Activated T-cell treated with anti-CD3 and anti-CD28 coated beads, Interleukin-2, amount 50 U/mL, for 48 hours (primary cell): ENCODE results near the gene TMEM181.

ENCODE experiments used
- DNase-seq, 2 experiments: peaks; one replicate each; pipeline ENCODE4 v3.0.0-alpha.2; 2020

The TMEM181 gene

DNA sequence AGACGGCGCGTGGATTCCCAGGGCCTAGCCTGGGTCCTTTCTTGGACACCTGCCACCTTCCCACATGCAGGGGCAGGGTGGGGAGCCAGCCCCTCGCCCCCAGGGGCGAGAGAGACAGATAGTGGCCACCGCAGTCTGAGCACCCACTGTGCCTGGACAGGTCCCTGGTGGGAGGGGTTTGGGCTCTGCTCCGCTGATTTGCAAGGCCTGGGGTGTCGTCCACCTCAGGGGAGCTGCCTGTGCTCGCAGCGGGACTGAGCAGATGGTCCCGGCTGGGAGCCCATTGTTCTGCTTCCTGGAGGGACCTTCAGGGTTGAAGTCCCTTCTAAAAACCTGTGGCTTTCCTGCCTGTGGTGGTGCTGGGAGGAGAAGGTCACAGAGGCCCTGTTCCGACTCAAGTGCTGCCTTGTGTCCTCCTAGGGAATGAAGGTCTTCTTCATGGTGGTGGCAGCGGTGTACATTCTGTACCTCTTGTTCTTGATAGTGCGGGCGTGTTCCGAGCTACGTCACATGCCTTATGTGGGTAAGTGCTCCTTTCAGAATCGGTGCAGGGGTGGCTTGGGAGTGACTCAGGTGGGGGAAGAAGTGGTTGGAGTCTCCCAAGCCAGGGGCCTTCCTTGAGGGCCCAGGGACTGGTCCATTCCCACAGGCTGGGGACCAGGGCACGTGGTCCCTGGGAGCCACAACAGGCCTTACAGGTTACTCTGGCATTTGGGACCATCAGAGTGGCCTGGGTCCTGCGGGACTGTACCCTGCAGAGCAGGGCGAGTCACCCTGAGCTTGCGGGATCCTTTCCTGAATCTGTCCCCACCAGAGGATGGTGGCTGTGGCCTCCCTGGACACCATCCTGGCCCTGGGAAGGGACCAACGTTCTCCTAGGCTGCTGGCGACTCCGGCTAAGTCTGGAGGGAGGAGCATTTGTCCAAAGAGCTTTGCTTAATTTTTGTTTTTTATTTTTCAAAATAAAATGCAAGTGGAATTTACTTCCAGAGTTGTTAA lies 65.1 kb downstream of the TMEM181 start:
- DNase-seq, result peak in 1 of 2 experiments; percentile 10

DNA sequence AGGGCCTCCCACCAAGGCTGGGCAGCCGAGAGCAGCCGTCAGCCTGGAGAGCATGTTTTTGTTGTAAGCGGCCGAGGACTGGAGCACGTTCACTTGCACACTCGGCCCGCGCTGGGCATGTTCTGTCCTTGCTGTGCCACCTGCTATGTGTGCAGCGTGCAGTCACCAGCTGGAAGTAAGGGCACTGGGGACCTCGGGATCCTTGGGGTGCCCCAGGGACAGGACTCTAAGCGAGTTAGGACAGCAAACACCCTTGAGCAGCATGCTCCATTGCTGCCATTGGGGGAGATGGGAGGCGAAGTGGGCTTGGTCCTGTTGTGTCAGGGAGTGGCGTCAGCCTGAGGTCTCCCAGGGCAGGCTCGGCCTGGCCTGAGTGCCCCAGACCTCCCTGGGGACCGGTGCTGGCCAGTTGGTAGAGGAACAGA lies 66.0 kb downstream of the TMEM181 start:
- DNase-seq, result peak in 1 of 2 experiments; percentile 12

DNA sequence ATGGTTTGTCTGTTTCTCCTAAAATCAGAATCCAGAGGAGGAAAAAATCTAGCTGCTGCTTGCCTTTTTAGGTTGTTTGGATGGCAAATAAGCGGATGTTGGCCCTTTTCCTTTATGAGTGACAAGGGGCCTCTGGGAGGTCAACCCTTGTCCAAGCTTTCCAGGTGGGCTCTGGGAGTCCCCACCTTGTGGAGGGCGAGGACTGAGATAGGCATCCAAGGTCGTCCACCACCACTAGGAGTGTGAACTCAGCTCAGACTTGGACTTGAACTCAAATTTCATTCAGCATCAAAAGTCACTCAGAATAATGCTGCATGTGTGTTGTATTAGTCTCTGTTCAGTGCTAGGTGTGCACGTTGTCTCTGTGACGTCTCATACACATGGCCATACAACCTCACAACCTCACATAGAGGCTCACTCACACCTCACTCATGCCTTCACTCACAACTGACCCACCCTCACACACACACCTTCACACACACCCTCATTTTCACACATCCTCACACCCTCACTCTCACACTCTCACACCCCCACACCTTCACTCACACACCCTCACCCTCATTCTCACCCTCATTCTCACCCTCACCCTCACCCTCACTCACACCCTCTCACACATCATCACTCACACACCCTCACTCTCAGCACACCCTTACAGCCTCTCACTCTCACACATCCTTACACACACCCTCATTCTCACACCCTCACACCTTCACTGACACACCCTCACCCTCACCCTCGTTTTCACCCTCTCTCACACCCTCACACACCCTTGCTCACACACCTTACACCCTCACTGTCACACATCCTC lies 66.7 kb downstream of the TMEM181 start:
- DNase-seq, result peak in 1 of 2 experiments; percentile 7

DNA sequence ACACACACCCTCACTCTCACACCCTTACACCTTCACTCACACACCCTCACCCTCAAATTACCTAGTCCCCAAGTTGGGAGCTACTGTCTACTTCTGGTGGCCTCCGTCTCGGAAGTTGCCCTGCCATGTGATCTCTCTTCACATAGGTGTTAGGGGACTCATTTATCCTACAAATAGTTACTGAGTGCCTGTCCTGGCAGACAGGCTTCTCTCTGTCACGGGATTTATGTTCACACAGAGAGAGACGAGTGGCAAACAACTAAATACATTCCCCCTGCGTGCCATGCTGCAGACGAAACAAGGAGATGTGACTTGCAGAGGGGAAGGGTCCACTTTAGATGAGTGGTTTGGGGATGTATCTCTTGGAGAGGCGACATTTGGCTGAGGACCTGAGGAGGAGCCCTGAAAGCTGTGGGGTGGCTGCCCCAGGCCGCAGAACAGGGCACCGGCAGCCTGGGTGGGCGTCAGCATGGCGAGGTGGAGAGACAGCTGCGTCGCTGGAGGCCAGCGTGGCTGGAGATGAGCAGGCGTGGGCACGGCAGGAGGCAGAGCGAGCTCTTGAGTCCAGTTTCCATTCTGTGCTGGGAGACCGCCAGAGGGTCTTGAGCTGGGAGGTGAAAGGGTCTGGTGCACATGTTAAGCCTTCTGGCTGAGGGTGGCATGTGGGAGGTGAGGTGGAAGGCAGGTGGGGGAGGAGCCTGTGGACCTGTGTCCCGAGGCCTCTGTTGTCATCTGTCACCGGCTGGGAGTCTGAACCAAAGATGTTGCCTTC lies 67.5 kb downstream of the TMEM181 start:
- peak; percentile 11 to 13 for DNase-seq

DNA sequence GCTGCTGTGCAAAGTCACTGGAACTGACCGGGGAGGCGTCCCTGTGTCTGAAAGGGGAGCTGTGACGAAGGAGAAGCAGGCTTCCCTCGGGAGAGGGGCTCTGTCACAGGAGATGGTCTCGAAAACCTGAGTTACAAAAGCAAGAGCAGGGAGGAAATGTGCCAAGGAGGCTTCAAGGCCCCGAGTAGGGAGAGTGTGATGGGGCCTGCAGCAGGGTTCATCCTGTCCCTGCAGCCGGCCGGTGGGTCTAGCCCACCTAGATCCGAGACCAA lies 68.0 kb downstream of the TMEM181 start:
- DNase-seq, result peak in 1 of 2 experiments; percentile 15

DNA sequence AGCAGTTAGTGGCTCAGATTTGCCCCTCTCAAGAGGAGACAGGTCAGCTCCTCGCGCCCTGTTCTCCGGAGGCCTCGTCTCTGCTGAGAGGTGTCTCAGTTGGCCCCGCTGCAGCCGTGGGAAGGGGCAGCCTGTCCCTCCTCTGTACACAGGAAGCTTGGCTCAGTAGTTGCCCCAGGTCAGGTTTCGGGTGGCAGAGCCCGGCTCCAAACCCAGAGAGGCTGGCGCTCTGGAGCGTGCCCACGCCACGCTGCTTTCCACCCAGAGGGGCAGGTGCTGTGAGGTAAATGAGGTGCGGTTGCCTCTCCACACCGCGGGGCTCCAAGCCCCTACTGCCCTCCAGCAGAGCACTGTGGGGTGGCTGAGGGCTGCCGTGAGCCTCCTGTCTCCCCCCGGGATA lies 68.7 kb downstream of the TMEM181 start:
- peak; percentile 13 to 16 for DNase-seq

DNA sequence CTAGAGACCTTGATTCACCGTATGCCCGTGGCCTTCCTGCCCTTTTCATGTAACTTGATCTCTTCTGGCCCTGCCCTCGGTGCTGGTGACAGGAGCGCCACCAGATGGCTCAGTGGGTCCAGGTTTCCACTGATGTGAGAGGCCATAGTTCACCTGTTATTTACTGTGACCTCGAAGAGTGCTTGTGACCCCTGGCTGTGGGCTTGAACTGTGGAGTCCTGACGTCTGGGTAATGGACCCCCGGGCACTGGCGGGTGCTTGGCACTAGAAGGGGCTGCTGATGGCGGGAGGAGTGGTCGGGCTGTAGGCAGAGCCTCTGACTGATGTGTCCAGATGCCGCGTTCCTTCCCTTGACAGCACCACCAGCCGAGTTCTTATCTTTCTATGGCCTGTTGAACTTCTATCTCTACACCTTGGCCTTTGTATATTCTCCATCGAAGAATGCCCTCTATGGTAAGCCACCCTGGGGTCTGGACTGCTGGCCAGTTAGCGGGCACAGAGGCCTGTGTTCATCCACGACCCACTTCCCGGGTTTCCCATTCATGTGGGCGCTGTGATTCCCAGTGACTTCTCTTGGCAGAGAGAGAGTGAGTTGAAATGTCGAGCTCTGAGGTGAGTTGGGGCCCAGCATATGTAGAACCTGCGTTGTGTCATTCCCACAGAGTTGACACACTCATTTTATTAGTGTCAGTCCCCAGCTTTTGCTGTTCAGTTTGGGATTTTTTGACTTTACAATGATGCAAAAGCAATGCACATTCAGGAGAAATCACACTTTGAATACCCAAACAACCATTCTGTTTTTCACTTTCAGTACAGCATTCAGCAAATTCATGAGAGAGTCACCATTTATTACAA lies 69.7 kb downstream of the TMEM181 start:
- DNase-seq, result peak; percentile 41 to 46

DNA sequence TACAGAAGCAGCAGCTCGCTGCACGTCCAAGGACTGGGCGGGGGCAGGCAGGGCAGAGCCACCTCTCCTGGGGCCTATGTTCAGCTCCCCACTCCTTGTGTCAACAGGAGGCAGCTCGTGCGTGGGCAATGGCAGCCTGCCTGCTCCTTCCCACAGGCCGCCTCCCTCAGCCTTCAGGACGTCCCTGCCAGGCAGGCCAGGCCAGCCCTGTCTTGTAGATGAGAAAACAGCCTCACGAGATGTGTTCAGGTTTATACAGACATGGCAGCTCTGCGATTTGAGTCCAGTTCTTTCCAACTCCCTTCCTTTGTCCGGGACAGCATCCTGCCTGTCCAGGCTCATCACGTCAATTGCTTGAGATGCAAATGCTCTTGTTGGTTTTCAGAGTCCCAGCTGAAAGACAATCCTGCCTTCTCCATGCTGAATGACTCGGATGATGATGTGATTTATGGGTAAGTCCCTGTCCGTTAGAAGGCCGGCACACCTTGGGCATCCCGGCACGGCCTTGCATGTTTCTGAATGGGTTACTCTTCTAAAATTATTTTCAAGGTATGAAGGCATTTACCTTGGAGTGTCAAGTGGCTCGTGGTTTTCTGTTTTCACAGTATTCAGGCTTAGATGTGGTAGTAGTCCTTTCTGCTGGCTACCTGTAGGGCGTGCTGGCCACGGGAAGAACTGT lies 71.2 kb downstream of the TMEM181 start:
- peak; percentile 18 to 23 for DNase-seq

DNA sequence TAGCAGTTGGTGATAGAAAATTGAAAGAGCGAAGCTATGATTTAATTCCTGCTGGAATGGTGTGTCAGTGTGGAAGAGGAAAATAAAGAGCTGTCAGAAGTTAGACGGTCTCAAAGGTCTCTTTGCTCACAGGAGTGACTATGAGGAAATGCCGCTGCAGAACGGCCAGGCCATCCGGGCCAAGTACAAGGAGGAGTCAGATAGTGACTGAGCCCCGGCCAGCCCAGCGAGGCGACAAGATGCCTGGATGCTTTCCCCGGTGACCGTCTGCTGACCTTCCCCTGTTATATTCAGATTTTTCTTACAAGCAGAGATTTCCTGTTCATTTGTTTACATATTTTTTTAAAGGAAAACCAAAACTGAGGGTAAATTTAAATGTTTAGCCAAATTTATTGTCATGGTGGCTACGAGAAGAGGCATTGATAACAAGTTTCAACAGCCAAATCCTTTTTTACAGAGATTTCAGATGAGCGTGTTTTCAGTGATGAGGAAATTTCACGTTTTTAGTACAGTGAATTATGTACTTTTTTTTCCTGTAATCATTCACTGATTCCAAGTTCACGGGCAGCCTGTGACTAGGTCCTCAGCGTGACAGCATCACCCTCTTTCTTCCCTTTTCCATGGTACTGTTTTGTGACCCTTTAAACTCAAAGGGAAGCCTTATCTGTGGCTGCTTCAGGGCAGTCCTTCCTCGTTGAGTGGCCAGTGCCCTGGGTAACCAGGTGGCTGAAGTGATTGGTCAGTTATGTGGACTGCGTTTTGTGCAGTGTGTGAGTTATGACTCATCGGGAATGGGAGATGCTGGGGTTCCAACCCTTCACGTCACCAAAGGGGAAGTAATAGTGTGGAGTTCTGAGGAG lies 72.0 kb downstream of the TMEM181 start:
- peak; percentile 14 to 15 for DNase-seq

DNA sequence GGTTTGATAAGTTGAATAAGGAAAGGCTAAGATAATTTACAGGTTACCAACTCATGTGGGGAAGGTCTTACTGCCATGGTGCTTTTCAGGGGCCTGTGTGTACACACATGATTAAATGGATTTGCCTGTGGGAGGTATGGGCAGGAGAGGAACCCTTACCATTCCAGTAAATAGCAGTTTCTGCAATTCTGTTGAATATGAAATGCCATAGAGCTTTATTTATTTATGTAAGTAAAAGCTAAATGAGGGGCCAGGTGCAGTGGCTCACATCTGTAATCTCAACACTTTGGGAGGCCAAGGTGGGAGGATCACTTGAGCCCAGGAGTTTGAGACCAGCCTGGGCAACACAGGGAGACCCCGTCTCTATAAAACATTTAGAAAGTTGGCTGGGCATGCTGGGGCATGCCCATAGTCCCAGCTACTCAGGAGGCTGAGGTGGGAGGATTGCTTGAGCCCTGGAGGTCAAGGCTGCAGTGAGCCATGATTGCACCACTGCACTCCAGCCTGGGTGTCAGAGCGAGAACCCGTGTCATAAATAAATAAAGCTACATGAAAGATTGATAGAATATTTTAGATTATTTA lies 72.7 kb downstream of the TMEM181 start:
- DNase-seq, result peak in 1 of 2 experiments; percentile 10

DNA sequence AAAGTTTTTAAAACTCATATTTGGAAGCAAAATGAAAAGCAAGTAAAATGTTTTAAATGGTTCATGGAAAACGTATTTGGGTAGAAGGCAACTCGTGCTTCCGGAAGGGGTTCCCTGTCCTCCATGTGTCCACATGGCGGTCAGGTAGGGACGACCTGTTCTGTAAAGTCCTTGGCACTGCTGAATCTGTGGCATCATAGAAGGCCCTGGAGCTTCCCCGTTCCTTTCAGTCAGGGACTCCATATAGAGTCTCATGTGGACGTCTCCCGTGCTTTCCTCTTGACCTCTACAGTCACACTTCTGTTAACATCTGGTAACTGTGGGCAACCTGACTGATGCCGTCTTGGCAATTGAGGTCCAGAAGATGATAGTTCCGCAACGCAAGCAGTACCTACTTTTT lies 73.2 kb downstream of the TMEM181 start:
- peak; percentile 20 to 21 for DNase-seq

DNA sequence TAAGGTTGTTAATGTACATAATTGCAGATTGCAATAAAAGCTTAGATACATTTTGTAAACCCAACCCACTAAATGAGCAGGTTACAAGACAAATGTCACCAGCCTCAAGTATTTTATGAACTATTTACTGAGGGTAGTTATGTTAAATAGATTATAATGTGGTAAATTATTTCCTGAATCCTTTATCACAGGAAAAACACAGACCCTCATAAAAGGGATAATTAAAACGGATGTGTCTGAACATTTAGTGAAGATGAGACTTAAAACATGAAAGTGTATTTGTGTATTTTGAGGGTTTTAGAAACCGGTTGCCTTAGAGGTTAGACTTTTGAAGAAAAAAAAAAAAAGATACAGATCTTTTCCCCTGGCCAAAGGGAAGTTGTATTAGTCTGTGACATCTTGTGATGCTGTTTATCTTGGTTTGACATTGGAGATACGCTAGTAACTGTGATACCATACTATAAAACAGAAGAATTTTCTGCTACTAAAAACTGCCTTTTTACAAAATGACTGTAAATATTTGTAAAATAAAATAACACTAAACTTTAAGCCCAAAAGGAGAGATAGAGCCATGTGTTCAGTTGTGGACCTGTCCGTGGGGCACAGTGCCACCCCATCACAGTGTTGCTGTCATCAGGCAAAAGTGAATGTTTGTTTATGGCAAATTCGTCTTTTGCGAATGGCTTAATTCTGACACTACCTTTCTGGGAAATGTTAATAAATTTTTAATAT lies 75.0 kb downstream of the TMEM181 start:
- peak in 1 of 2 experiments; percentile 9 for DNase-seq

DNA sequence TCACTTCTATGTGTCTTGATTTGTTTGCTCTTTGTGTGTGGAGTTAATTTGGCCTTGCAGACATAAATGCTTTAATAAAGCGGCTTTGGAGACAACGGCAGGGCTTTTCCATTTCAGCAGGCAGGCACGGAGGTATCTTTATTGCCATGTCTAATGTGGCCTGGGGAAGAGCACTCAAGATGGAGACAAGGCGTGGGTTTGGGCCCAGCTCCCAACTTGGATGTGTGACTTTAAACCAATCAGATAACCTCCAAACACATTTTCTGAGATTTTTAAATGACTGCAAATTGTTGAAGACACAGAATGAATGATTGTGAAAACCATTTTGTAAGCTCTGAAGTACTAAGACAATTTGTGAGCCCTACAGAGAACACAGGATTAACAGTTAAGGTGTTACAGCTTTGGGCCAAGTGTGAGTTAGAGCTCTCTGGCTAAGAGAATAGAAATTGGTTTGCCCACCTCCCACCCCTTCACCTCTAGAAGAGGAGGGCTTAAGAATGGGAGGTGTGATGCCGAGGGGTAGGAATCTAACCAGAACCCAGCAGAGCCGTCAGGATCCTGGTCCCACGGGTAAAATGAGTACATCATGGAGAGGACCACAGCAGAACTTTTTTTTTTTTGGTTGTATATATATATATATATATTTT lies 75.7 kb downstream of the TMEM181 start:
- peak; percentile 8 to 15 for DNase-seq

DNA sequence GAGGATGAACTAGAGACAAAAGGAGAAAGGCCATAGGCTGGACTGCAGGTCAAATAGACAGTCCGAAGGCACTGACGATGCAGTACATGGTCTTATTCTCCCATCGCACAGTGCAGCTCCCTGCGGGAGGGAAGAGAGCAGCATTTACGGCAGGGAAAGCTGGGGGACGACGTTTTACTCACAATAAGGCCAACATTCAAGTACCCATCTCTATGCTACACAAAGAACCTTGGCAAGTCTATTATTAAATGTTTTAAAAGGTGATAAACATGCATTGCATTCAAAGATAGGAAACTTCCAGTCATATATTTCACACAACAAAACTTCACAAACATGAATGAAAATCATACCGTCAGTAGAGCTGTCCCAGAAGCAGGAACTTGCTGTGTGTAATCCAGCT lies 76.9 kb downstream of the TMEM181 start:
- peak in 1 of 2 experiments; percentile 10 for DNase-seq

DNA sequence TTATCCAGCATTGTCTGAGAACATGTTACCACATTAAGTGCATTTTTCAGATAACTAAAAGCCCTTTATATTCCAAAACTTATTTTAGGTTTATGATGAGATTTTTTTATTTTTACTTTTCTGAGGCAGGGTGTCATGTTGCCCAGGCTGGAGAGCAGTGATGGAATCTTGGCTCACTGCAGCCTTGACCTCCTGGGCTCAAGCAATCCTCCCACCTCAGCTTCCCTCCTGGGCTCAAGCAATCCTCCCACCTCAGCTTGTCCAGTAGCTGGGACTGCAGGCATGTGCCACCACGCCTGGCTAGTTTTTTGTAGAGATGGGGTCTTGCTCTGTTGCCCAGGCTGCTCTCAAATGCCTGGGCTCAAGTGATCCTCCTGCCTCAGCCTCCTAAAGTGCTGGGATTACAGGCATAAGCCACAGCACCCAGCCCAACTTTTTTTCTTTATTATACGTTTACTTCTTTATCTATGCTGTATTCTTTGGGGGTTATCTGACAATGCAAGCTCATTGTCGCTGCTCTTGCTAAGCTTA lies 78.5 kb downstream of the TMEM181 start:
- DNase-seq, result peak; percentile 12 to 15

DNA sequence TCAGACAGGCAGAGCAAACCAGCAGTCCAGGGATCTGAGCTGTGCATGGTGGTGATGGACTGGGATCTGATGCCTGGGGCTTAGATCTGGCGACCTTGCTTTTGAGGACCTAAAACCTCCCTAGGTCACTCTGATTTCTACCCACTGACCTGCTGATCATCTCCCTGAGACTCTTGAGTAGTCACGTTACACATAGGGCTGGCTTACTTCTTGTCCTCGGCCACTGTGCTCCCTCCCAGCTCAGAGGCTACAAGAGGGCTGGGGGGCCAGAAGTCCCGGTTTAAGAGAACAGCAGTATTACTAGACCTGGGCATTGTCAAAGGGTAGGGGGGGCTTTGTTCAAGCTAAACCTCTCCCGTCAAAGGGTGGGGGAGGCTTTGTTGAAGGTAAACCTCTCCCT lies 79.2 kb downstream of the TMEM181 start:
- DNase-seq, result peak; percentile 12 to 19

DNA sequence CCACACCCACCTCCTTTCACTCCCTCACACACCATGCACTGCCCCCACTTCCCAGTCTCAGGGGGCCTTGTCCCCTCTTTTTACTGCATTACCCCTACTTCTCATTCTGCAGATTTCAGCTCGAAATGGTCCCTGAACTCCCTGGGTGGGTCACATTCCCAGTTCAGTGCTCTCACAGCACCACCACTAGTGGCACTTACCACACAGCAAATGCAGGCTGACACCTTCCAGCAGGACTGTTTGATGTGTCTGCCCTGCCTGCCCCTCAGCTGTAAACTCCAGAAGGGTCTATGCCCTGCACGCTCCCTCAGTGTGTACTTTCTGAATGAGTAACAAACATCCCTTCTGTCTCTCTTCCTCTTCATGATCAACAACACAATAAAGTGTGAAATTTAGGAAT lies 80.6 kb downstream of the TMEM181 start:
- DNase-seq, result peak; percentile 18 to 22

DNA sequence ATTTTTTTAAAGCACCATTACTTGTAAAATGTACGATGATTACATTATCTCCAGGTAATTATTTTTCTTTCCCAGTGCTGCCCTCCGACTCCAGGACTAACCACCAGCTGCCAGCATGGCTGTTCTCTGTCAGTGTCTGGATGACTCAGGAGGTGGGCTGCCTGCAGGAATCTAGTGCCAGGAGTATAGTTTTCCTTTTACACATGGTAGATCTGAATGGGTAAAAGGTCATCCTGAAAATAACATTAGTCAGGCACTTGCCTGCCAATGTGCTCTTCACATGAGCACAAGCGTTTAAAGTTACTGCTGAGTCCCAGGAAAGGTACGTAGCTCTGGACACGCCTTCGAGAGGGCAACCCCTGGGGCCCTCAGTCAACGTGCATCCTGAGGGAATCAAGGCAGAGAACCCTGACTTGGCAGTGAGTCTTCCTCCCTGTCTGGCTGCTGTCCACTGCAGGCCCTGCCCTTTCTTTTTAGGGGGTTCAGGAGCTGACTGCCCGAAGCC lies 82.3 kb downstream of the TMEM181 start:
- DNase-seq, result peak; percentile 18 to 20
